Measurements from ENCODE around the gene NKD1. TPM values are rescaled to one million over a fixed set of nuclear protein-coding genes. Genes with fewer than 3 reads are reported as not detected.

NKD1 gene
- total RNA-seq, 1 experiment from 2014 or later = 0.11 TPM

GRCh38 chr16:50580180-50580798 is 32.1 kb downstream of the NKD1 start:
- no peak for DNase-seq (ENCODE audit: low read depth)

- DNase-seq (ENCODE audit: low read depth) = no peak
Observed at GRCh38 chr16:50581845-50582244, 33.6 kb downstream of the NKD1 start.

GRCh38 chr16:50583211-50583610 is 35.0 kb downstream of the NKD1 start:
- DNase-seq (ENCODE audit: low read depth) = no peak

- DNase-seq (ENCODE audit: low read depth) = no peak
Observed at GRCh38 chr16:50584033-50584722, 36.0 kb downstream of the NKD1 start.

GRCh38 chr16:50585331-50585776 is 37.2 kb downstream of the NKD1 start:
- DNase-seq (ENCODE audit: low read depth) = no peak

- no peak for DNase-seq (ENCODE audit: low read depth)
Observed at GRCh38 chr16:50587543-50587942, 39.3 kb downstream of the NKD1 start.

- no peak for DNase-seq (ENCODE audit: low read depth)
Observed at GRCh38 chr16:50588276-50588675, 40.1 kb downstream of the NKD1 start.

GRCh38 chr16:50591209-50591608 is 43.0 kb downstream of the NKD1 start:
- no peak for DNase-seq (ENCODE audit: low read depth)

- no peak for DNase-seq (ENCODE audit: low read depth)
Observed at GRCh38 chr16:50591800-50592771, 43.9 kb downstream of the NKD1 start.

GRCh38 chr16:50592996-50593395 is 44.8 kb downstream of the NKD1 start:
- DNase-seq (ENCODE audit: low read depth) = no peak

GRCh38 chr16:50593410-50594150 is 45.4 kb downstream of the NKD1 start:
- no peak for DNase-seq (ENCODE audit: low read depth)

- DNase-seq (ENCODE audit: low read depth) = no peak
Observed at GRCh38 chr16:50594308-50595260, 46.4 kb downstream of the NKD1 start.

- DNase-seq (ENCODE audit: low read depth) = no peak
Observed at GRCh38 chr16:50595859-50596258, 47.7 kb downstream of the NKD1 start.

GRCh38 chr16:50596762-50597450 is 48.7 kb downstream of the NKD1 start:
- DNase-seq (ENCODE audit: low read depth) = no peak

GRCh38 chr16:50597563-50598255 is 49.5 kb downstream of the NKD1 start:
- DNase-seq (ENCODE audit: low read depth) = no peak

- DNase-seq (ENCODE audit: low read depth) = no peak
Observed at GRCh38 chr16:50598256-50598894, 50.2 kb downstream of the NKD1 start.

GRCh38 chr16:50598936-50599361 is 50.8 kb downstream of the NKD1 start:
- DNase-seq (ENCODE audit: low read depth) = no peak

- no peak for DNase-seq (ENCODE audit: low read depth)
Observed at GRCh38 chr16:50599494-50599893, 51.3 kb downstream of the NKD1 start.
